GM12878 (cell line): Measurements from ENCODE around the gene CAPNS1. TPM values are rescaled to one million over a fixed set of nuclear protein-coding genes. Genes with fewer than 3 reads are reported as not detected.

Source experiments
- ATAC-seq: fragments of 200-7000 bp; cut with Tn5 transposase; 3 replicates; pipeline ENCODE4 v1.9.1; 2020; ENCODE audit warnings: mild to moderate bottlenecking, moderate library complexity
- BruUV-seq: library from RNA; stranded (reverse); fragments of 400-500 nt; replicated peaks from 2 replicates; lab custom pipeline; 2021; lab: Mats Ljungman, UMichigan
- CTCF ChIA-PET: fragments of 300-600 bp; sonication (Branson Sonifier 250); formaldehyde crosslinking; extraction: SDS; loops from one replicate; lab custom pipeline; 2021; ENCODE audit warnings: inconsistent platforms; lab: Yijun Ruan, JAX
- POLR2A ChIA-PET: fragments of 350-600 bp; formaldehyde crosslinking; extraction: SDS; loops from one replicate; lab custom pipeline; 2021; ENCODE audit warnings: inconsistent platforms; lab: Charles Lee
- RAD21 ChIA-PET: fragments of 300-600 bp; sonication (Branson Sonifier 250); formaldehyde crosslinking; loops from one replicate; lab custom pipeline; 2023; ENCODE audit warnings: antibody characterized with exemption; ENCODE audit not compliant: unreplicated experiment; lab: Charles Lee
- SMC1A ChIA-PET: fragments of 300-600 bp; sonication (Branson Sonifier 250); formaldehyde crosslinking; loops from one replicate; lab custom pipeline; 2023; ENCODE audit not compliant: unreplicated experiment, uncharacterized antibody; lab: Charles Lee
- DNase-seq: peaks from one replicate; pipeline ENCODE4 v3.0.0-alpha.2; 2011; ENCODE audit warnings: low read depth, low spot score
- FAIRE-seq: peaks from 3 replicates; lab custom pipeline; 2011; peaks lifted over from hg19 to GRCh38; lab: Jason Lieb, UNC
- H2AFZ ChIP-seq: 2 replicates; pipeline ENCODE4 v1.6.0; 2011; ENCODE audit warnings: low read depth, low read length, control low read depth; ENCODE audit not compliant: control insufficient read depth
- H3K27ac ChIP-seq: 2 replicates; pipeline ENCODE4 v1.5.1; 2011; ENCODE audit warnings: control low read depth; ENCODE audit not compliant: control insufficient read depth, insufficient read depth
- H3K27me3 ChIP-seq, 2 experiments: replicated peaks in 1 of 2; 2 replicates each; pipeline versions ENCODE4 v1.6.0 to v1.6.1; 2011; ENCODE audit warnings: low read length in 1 of 2; ENCODE audit not compliant: control insufficient read depth in 2 of 2, insufficient read depth in 2 of 2
- H3K36me3 ChIP-seq, 2 experiments: 2 replicates each; pipeline ENCODE4 v1.5.1; 2011; ENCODE audit warnings: low read length in 1 of 2; ENCODE audit not compliant: control insufficient read depth in 2 of 2, insufficient read depth in 2 of 2
- H3K4me1 ChIP-seq: 2 replicates; pipeline ENCODE4 v1.6.1; 2011; ENCODE audit warnings: mild to moderate bottlenecking, low read length, moderate library complexity, mixed read lengths; ENCODE audit not compliant: control insufficient read depth, insufficient read depth
- H3K4me2 ChIP-seq: 2 replicates; pipeline ENCODE4 v1.6.0; 2011; ENCODE audit warnings: control low read depth; ENCODE audit not compliant: control insufficient read depth, insufficient read depth
- H3K4me3 ChIP-seq: fragments of 200-600 bp; sonication (generic); 2 replicates; pipeline ENCODE4 v1.5.1; 2016
- H3K79me2 ChIP-seq: 2 replicates; pipeline ENCODE4 v1.6.0; 2011; ENCODE audit warnings: low read length; ENCODE audit not compliant: control insufficient read depth, insufficient read depth
- H3K9ac ChIP-seq: 2 replicates; pipeline ENCODE4 v1.8.0; 2011; ENCODE audit warnings: low read length, control low read depth, mixed read lengths; ENCODE audit not compliant: control insufficient read depth, insufficient read depth
- H3K9me3 ChIP-seq: replicated peaks from 3 replicates; pipeline ENCODE4 v1.5.1; 2011; ENCODE audit warnings: mild to moderate bottlenecking, low read length; ENCODE audit not compliant: control insufficient read depth, insufficient read depth
- H4K20me1 ChIP-seq: 2 replicates; pipeline ENCODE4 v1.6.0; 2011; ENCODE audit not compliant: control insufficient read depth, insufficient read depth
- CHD1 ChIP-seq: IDR thresholded peaks from 2 replicates; pipeline ENCODE4 v1.6.1; 2012; ENCODE audit warnings: low read depth, low read length, improper control_type of control experiment
- CHD4 ChIP-seq: fragments of 200-600 bp; sonication (generic); IDR thresholded peaks from 2 replicates; pipeline ENCODE4 v1.6.1; 2016; ENCODE audit warnings: mild to moderate bottlenecking
- HDAC6 ChIP-seq: fragments of 200-600 bp; sonication (generic); IDR thresholded peaks from one replicate; pipeline ENCODE4 v1.8.0; 2017; ENCODE audit warnings: antibody characterized with exemption; ENCODE audit not compliant: unreplicated experiment
- IKZF2 ChIP-seq, 2 experiments: fragments of 450-650 bp; IDR thresholded peaks; 2 replicates each; pipeline ENCODE4 v1.6.1; 2017; ENCODE audit warnings: mild to moderate bottlenecking in 2 of 2, moderate library complexity in 2 of 2
- MEF2B ChIP-seq: fragments of 450-650 bp; IDR thresholded peaks from 2 replicates; pipeline ENCODE4 v1.6.1; 2018; ENCODE audit warnings: mild to moderate bottlenecking, moderate library complexity; ENCODE audit not compliant: partially characterized antibody, poor library complexity, severe bottlenecking
- NFXL1 ChIP-seq: fragments of 450-650 bp; IDR thresholded peaks from 2 replicates; pipeline ENCODE4 v1.6.1; 2017; ENCODE audit warnings: antibody characterized with exemption, mild to moderate bottlenecking, borderline replicate concordance
- PRDM15 ChIP-seq: fragments of 450-650 bp; formaldehyde crosslinking; IDR thresholded peaks from 2 replicates; pipeline ENCODE4 v1.4.0; 2020; ENCODE audit warnings: mild to moderate bottlenecking, moderate library complexity
- TCF12 ChIP-seq: IDR thresholded peaks from 2 replicates; pipeline ENCODE4 v1.6.1; 2011; ENCODE audit warnings: low read depth, mild to moderate bottlenecking, low read length
- TCF7 ChIP-seq: IDR thresholded peaks from 2 replicates; pipeline ENCODE4 v1.6.1; 2014; ENCODE audit warnings: antibody characterized with exemption, borderline replicate concordance
- ZSCAN29 ChIP-seq: fragments of 450-650 bp; IDR thresholded peaks from 2 replicates; pipeline ENCODE4 v1.6.1; 2017; ENCODE audit warnings: mild to moderate bottlenecking, moderate library complexity
- ZZZ3 ChIP-seq: IDR thresholded peaks from 2 replicates; pipeline ENCODE4 v1.6.1; 2011; ENCODE audit warnings: low read depth; ENCODE audit not compliant: control insufficient read depth, insufficient read length
- WGBS: methylation state at CpG from one replicate; pipeline ENCODE4 v1.1.6; 2016; ENCODE audit warnings: low lambda C conversion rate; ENCODE audit not compliant: insufficient replicate concordance, insufficient coverage; ENCODE audit errors: missing lambda C conversion rate; 5-methylcytosine and 5-hydroxymethylcytosine counted together
- in situ Hi-C: fragments of 300-500 bp; cut with MboI; formaldehyde crosslinking; loops from 9 replicates; pipeline ENCODE4 v1.14.3; 2018; ENCODE audit warnings: mixed read lengths
- intact Hi-C: fragments of 100-400 bp; cut with micrococcal nuclease; formaldehyde crosslinking; loops from one replicate; pipeline ENCODE4 v1.14.2; 2022; ENCODE audit not compliant: unreplicated experiment
- polyA plus RNA-seq, 11 experiments: library from polyadenylated mRNA; depleted of rRNA in 4 of 11; unstranded in 6 of 11; stranded (reverse) in 5 of 11; fragments of >200 nt; fragmentation: Nextera tagmentation in 4 of 11; fragmentation: Illumina TruSeq in 1 of 11; extraction: Ambion mirVana in 4 of 11; extraction: Trizol in 1 of 11; gene quantifications; 1 replicate in 1 of 11; 2 replicates in 10 of 11; pipeline versions ENCODE4 v1.2.1 to v1.2.3, GENCODE V29; 2011 to 2016; ENCODE audit warnings: inconsistent platforms in 2 of 11, missing spikeins in 2 of 11, low read depth in 1 of 11
- total RNA-seq, 4 experiments: library from RNA; depleted of rRNA in 3 of 4; stranded (reverse); fragments of >200 nt in 3 of 4; fragmentation: Illumina TruSeq in 1 of 4; extraction: Trizol in 1 of 4; gene quantifications; 2 replicates each; pipeline versions ENCODE4 v1.2.1 to v1.2.3, GENCODE V29; 2013 to 2021

CAPNS1 gene
- total and polyA plus RNA-seq, 10 of the 15 experiments (the other 5 are each of a cell fraction or from before 2014, with no cell fraction given) = 96.9 to 562 (median 245) TPM

GRCh38 chr19:36144624-36145023 lies 4.8 kb downstream of the CAPNS1 start (continued):
- no peak for TF ChIP-seq PRDM15
- TF ChIP-seq, all 136 proteins: peak for 0

- H3K79me2 ChIP-seq = no peaks in the 10 kb centered on the region
- 95% methylated on average over 13 of the region's 13 CpGs for WGBS
- RAD21 ChIA-PET = no interaction called here
- no peak overlapping the region for H3K27ac ChIP-seq
- ATAC-seq (no peak), FAIRE-seq (no peak), DNase-seq (no peak)
- no peaks in the 10 kb centered on the region for H3K27me3 ChIP-seq
- no peaks in the 10 kb centered on the region for H3K4me1 ChIP-seq
- CTCF ChIA-PET = no interaction called here
- SMC1A ChIA-PET = no interaction called here
- no peak overlapping the region for H3K9ac ChIP-seq
- in situ Hi-C loops = no loop called here
- no peaks in the 10 kb centered on the region for H3K9me3 ChIP-seq
- intact Hi-C loops = no loop called here
- H3K4me3 ChIP-seq = no peak overlapping the region
- POLR2A ChIA-PET = no interaction called here
- no peak overlapping the region for H3K4me2 ChIP-seq
- TF ChIP-seq CHD4 (no peak), HDAC6 (no peak), ZZZ3 (no peak), ZSCAN29 (no peak), TCF12 (no peak), TCF7 (no peak), CHD1 (no peak), NFXL1 (no peak), MEF2B (no peak), IKZF2 (IDR thresholded peaks at IDR 0.05) (no peak)
- H3K36me3 ChIP-seq = peaks cover 14 to 19% of the 10 kb centered on the region in 2 experiments
- no peak overlapping the region for H2AFZ ChIP-seq
- TSS peak; percentile 52 for BruUV-seq
- no peaks in the 10 kb centered on the region for H4K20me1 ChIP-seq
Observed at GRCh38 chr19:36149673-36150406, 10.0 kb downstream of the CAPNS1 start.
